OCI-M2 (cell line): Measurements from ENCODE around the gene GNLY.

Source experiments
- DNase-seq: peaks from one replicate; lab custom pipeline; 2025; ENCODE audit not compliant: unreplicated experiment; lab: John Stamatoyannopoulos, UW

The GNLY gene

DNA sequence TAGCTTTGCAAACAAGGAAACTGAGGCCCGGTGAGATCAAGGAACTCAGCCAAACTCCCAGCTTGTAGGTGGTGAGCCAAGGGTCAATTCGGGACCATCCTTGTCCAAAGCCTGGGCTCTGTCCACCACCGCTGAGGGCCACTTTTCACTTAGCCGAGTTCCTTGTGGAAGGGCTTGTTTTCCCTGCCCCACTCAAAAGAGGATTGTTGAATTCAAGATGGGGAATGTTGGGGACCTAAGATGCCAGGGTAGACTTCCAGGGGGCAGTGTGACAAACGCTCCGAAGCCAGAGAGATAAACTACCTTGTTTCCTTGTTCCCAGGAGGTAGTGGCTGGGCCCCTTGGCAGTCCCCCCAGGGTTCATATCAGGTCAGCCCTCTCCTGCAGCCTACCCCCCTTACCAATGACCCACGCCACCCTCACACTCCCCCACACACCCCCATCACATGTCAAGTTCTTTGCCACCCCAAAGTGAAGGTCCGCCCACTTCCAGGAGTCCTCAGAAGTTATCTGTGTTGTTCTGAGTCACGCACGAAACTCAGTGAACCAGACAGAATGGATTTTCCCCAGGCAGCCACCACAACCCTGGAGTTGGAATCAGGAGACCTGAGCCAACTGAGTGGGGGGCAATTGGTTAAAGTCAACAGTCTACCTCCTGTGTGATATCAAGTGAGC, 49.3 kb downstream of the GNLY start:
- DNase-seq, result no peak

- DNase-seq, result no peak
These were observed 49.9 kb downstream of the GNLY start for GRCh38 chr2:85744055-85744454.

GRCh38 chr2:85744741-85745601, 50.8 kb downstream of the GNLY start:
- DNase-seq, result no peak

- DNase-seq, result no peak
These were observed 51.5 kb downstream of the GNLY start for GRCh38 chr2:85745619-85746018.

DNA sequence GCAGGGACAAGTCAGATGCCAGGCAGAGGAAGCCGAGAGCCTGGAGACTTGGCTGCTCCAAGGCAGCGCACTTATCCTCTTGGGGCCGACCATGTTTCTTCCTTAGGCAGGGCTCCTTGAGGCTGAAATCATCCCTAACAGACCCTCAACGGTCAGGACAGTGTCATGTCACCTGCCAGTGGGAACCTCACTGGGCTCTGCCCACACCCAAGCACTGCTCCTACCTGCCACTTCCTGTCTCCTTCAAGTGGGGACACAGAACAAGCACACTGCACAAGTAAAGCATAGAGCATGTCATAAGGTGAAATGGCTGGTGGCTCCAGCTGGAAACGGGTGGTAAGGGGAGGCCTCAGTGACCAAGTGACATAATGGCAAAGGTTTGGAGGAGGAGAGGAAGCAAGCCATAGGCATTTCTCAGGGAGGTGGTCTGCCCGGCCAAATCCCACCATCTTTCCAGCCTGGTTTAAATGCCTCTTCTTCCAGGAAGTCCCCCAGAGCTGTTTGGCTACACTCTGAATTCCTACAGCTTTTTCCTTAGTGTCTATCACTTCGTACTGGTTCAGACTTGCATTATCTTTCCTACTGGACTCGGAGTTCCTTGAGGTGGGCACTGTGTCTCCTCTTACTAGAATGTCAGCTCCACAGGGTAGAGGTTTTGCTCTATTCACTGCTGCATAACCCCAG, 52.3 kb downstream of the GNLY start:
- no peak for DNase-seq

- DNase-seq, result no peak
These were observed 53.3 kb downstream of the GNLY start for GRCh38 chr2:85747441-85747840.

DNA sequence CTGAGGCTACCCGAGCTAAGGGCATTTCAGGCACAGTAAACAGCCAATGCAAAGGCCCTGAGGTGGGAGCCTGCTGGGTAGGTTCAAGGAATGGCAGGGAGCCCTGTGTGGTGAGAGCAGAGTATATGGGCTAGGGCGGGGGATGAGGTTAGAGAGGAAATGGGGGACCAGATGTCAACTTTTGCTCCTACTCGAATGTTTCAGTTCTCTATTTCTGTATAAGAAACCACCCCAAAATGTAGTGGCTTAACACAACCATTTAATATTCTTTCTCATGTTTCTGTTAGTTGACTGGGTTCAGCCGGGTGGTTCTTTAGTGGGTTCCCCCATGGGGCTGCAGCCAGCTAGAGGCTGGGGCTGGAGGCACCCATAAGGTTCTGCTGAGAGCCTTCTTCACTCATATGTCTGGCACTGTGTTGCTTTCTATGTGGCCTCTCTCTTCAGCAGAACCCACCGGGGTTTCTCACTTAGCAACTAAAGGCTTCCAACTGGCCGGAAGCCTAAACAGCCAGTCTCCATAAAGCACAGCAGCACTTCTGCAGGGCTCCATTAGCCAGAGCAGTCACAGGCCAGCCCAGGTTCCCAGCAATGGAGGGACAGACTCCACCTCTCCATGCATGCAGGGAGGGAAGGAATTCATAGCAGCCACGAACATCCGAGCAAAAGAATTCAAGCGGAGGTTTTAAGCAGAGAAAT, 54.0 kb downstream of the GNLY start:
- DNase-seq, result no peak
